ENCODE results near the gene FAM170B. TPM values are rescaled to one million over a fixed set of nuclear protein-coding genes. Genes with fewer than 3 reads are reported as not detected.

The FAM170B gene
- total and polyA plus RNA-seq, 9 of the 15 experiments (the other 6 are each of a cell fraction or from before 2014, with no cell fraction given): 0.11 to 0.21 TPM; not detected in 7

GRCh38 chr10:49182776-49183175, 49.0 kb upstream of the FAM170B start (continued):
- TF ChIP-seq E2F6 (IDR thresholded peaks at IDR 0.05; ENCODE audit: borderline replicate concordance in 1 of 2, extremely low read depth in 1 of 2, insufficient read depth in 1 of 2, insufficient read length in 1 of 2, low read depth in 1 of 2, low read length in 1 of 2, poor library complexity in 1 of 2, severe bottlenecking in 1 of 2) (no peak), ZNF217 (CRISPR knock-in tag; IDR thresholded peaks at IDR 0.05) (no peak), SMARCE1 (IDR thresholded peaks at IDR 0.05) (peak; percentile 18; the same call in 1 of the 2 replicates), HDAC8 (tag; IDR thresholded peaks at IDR 0.05) (no peak), ELF2 (CRISPR knock-in tag; IDR thresholded peaks at IDR 0.05) (no peak), MYBL2 (IDR thresholded peaks at IDR 0.05; ENCODE audit: low read depth) (no peak), MYBL2 (CRISPR knock-in tag; IDR thresholded peaks at IDR 0.05; ENCODE audit: borderline replicate concordance) (no peak), CXXC5 (CRISPR knock-in tag; IDR thresholded peaks at IDR 0.05) (peak; percentile 43), ARID1B (IDR thresholded peaks at IDR 0.05) (peak; percentile 35), GTF3C2 (IDR thresholded peaks at IDR 0.05; ENCODE audit: borderline replicate concordance, extremely low read depth, insufficient read length) (no peak), ZC3H11A (IDR thresholded peaks at IDR 0.05; ENCODE audit: low read depth, low read length) (no peak), ZNF121 (CRISPR knock-in tag; conservative IDR thresholded peaks at IDR 0.05) (no peak), NFIC (IDR thresholded peaks at IDR 0.05) (no peak), MNT (conservative IDR thresholded peaks at IDR 0.05) (no peak), ZNF449 (CRISPR knock-in tag; IDR thresholded peaks at IDR 0.05) (no peak), SNAPC5 (CRISPR knock-in tag; IDR thresholded peaks at IDR 0.05) (no peak), KAT7 (CRISPR knock-in tag; IDR thresholded peaks at IDR 0.05; ENCODE audit: borderline replicate concordance) (no peak), ERF (CRISPR knock-in tag; IDR thresholded peaks at IDR 0.05) (0 out of 2 replicates have a peak, but pooled peaks have one; percentile 71), HLTF (IDR thresholded peaks at IDR 0.05) (no peak), ZNF280B (CRISPR knock-in tag; IDR thresholded peaks at IDR 0.05) (no peak), TEAD1 (CRISPR knock-in tag; IDR thresholded peaks at IDR 0.05) (no peak)

Data from K562 (cell line).